PC-9 (cell line): Measurements from ENCODE around the gene TBC1D8.

ENCODE experiments used
- EZH2 ChIP-seq: fragments of 200-600 bp; sonication (generic); IDR thresholded peaks from 2 replicates; pipeline ENCODE4 v1.8.0; 2017; ENCODE audit warnings: antibody characterized with exemption, low read depth
- TF ChIP-seq, protein P1 (sequence below): fragments of 200-600 bp; sonication (generic); conservative IDR thresholded peaks from 2 replicates; pipeline ENCODE4 v1.6.1; 2017; ENCODE audit warnings: mixed run types, antibody characterized with exemption, mild to moderate bottlenecking, moderate library complexity

DNA sequence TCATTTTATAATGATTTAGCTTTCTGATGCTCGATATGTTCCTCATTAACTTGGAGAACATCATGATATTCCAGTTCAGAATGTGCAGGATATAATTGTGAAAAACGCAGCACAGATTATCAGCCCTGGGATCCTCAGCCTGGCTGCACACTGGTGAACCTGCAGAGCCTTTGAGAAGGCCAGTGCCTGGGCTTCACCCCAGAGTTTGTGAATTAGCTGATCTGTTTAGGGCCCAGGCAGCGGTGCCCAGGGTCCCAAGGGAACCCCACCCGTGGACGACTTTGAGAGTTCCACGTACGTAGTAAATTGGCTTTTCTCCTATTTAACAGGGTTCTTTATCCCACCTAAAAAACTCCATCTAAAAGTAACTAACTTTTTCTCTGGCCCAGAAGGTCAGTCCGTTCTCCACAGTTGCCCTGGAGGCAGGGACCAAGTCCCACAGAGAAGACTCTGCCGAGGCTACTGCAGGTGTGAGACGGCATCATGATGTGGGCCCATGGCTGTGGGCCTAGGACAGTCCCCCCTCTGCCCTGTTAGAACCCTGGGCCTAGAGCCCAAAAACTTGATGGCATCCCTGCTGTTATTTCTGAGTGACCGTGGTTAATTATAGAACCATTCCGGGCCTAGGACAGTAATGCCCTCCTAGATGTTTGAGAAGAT lies 188.7 kb downstream of the TBC1D8 start:
- TF ChIP-seq, protein P1, sequence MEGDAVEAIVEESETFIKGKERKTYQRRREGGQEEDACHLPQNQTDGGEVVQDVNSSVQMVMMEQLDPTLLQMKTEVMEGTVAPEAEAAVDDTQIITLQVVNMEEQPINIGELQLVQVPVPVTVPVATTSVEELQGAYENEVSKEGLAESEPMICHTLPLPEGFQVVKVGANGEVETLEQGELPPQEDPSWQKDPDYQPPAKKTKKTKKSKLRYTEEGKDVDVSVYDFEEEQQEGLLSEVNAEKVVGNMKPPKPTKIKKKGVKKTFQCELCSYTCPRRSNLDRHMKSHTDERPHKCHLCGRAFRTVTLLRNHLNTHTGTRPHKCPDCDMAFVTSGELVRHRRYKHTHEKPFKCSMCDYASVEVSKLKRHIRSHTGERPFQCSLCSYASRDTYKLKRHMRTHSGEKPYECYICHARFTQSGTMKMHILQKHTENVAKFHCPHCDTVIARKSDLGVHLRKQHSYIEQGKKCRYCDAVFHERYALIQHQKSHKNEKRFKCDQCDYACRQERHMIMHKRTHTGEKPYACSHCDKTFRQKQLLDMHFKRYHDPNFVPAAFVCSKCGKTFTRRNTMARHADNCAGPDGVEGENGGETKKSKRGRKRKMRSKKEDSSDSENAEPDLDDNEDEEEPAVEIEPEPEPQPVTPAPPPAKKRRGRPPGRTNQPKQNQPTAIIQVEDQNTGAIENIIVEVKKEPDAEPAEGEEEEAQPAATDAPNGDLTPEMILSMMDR = no peak
- TF ChIP-seq EZH2 = no peak
